HepG2 (cell line): ENCODE measurements around the gene HMCN2. TPM values are rescaled to one million over a fixed set of nuclear protein-coding genes. Genes with fewer than 3 reads are reported as not detected.
"Not testable (repeated sequence)": the region's sequence is repeated elsewhere in the genome, so short reads cannot be mapped to it uniquely, and the experiment has no call there.

Source experiments
- ATAC-seq: fragments of 200-7000 bp; cut with Tn5 transposase; 3 replicates; pipeline ENCODE4 v1.9.1; 2020; ENCODE audit warnings: mild to moderate bottlenecking, moderate library complexity
- BruUV-seq: library from RNA; stranded (reverse); fragments of 400-500 nt; replicated peaks from 2 replicates; lab custom pipeline; 2021; lab: Mats Ljungman, UMichigan
- CTCF ChIA-PET: fragments of 300-600 bp; formaldehyde crosslinking; extraction: SDS; loops from one replicate; lab custom pipeline; 2021; ENCODE audit warnings: low total read pairs, inconsistent platforms, low intra/inter-chr PET ratio; lab: Yijun Ruan, JAX
- POLR2A ChIA-PET: fragments of 350-600 bp; sonication (Branson Sonifier 250); formaldehyde crosslinking; loops from one replicate; lab custom pipeline; 2020; ENCODE audit warnings: antibody characterized with exemption, inconsistent platforms; lab: Yijun Ruan, JAX
- DNase-seq: peaks from one replicate; pipeline ENCODE4 v3.0.0-alpha.2; 2015; ENCODE audit warnings: low spot score
- FAIRE-seq: peaks from 3 replicates; lab custom pipeline; 2011; peaks lifted over from hg19 to GRCh38; lab: Jason Lieb, UNC
- H2AFZ ChIP-seq: one replicate; pipeline ENCODE4 v1.6.1; 2011; ENCODE audit warnings: low read length, inconsistent platforms
- H3K27ac ChIP-seq: fragments of 300-600 bp; 3 replicates; pipeline ENCODE4 v1.8.0; 2011; ENCODE audit warnings: mixed run types, mild to moderate bottlenecking, mixed read lengths, low read length, inconsistent platforms; ENCODE audit not compliant: insufficient read depth; ENCODE audit errors: extremely low read length
- H3K27me3 ChIP-seq, 2 experiments: fragments of 200-600 bp in 1 of 2; 2 replicates in 1 of 2; 3 replicates in 1 of 2; pipeline versions ENCODE4 v1.6.0 to v1.8.0; 2011; ENCODE audit warnings: low read length in 2 of 2, mild to moderate bottlenecking in 2 of 2, moderate library complexity in 2 of 2, inconsistent platforms in 1 of 2; ENCODE audit not compliant: insufficient read depth in 2 of 2, control insufficient read depth in 1 of 2
- H3K36me3 ChIP-seq, 2 experiments: fragments of 200-600 bp in 1 of 2; replicated peaks in 1 of 2; 2 replicates in 1 of 2; 3 replicates in 1 of 2; pipeline versions ENCODE4 v1.5.1 to v1.8.0; 2011; ENCODE audit warnings: low read length in 2 of 2, inconsistent platforms in 1 of 2; ENCODE audit not compliant: insufficient read depth in 2 of 2, control insufficient read depth in 1 of 2
- H3K4me1 ChIP-seq: 2 replicates; pipeline ENCODE4 v1.5.1; 2012; ENCODE audit warnings: low read length, inconsistent platforms; ENCODE audit not compliant: insufficient read depth
- H3K4me2 ChIP-seq: 2 replicates; pipeline ENCODE4 v1.6.0; 2011; ENCODE audit warnings: low read depth, low read length, inconsistent platforms
- H3K4me3 ChIP-seq, 3 experiments: fragments of 200-600 bp in 1 of 3; sonication (generic), shearing (Covaris generic) in 1 of 3; replicated peaks in 1 of 3; 2 replicates each; pipeline ENCODE4 v1.5.1; 2011 to 2016; ENCODE audit warnings: low read length in 3 of 3, inconsistent platforms in 2 of 3, low read depth in 2 of 3, mild to moderate bottlenecking in 2 of 3, control low read depth in 1 of 3, mixed read lengths in 1 of 3; ENCODE audit not compliant: insufficient read depth in 1 of 3
- H3K79me2 ChIP-seq: one replicate; pipeline ENCODE4 v1.6.1; 2011; ENCODE audit warnings: low read length, inconsistent platforms; ENCODE audit not compliant: insufficient read depth
- H3K9ac ChIP-seq: 2 replicates; pipeline ENCODE4 v1.6.0; 2011; ENCODE audit warnings: mild to moderate bottlenecking, low read depth, low read length, inconsistent platforms; ENCODE audit not compliant: insufficient read depth
- H3K9me3 ChIP-seq: 2 replicates; pipeline ENCODE4 v1.5.1; 2012; ENCODE audit warnings: mild to moderate bottlenecking, low read length
- H4K20me1 ChIP-seq: 2 replicates; pipeline ENCODE4 v1.6.0; 2011; ENCODE audit warnings: inconsistent platforms, mild to moderate bottlenecking, low read length, moderate library complexity; ENCODE audit not compliant: insufficient read depth
- HOXA9 ChIP-seq: sonication (generic); formaldehyde crosslinking; IDR thresholded peaks from 2 replicates; pipeline ENCODE4 v1.8.1; 2022; ENCODE audit warnings: missing genetic modification reagents, mild to moderate bottlenecking, moderate library complexity, borderline replicate concordance
- MED13 ChIP-seq: sonication (generic); formaldehyde crosslinking; IDR thresholded peaks from 2 replicates; pipeline ENCODE4 v1.5.0; 2020; ENCODE audit warnings: missing genetic modification reagents
- ZBTB21 ChIP-seq: sonication (generic); formaldehyde crosslinking; IDR thresholded peaks from 2 replicates; pipeline ENCODE4 v1.4.0; 2020; ENCODE audit warnings: missing genetic modification reagents
- ZNF460 ChIP-seq: sonication (generic); formaldehyde crosslinking; IDR thresholded peaks from 2 replicates; pipeline ENCODE4 v1.5.1; 2020; ENCODE audit warnings: missing genetic modification reagents, mild to moderate bottlenecking, borderline replicate concordance
- ZNF558 ChIP-seq: sonication (generic); formaldehyde crosslinking; IDR thresholded peaks from 2 replicates; pipeline ENCODE4 v1.9.0; 2022; ENCODE audit warnings: mild to moderate bottlenecking, missing genetic modification reagents, borderline replicate concordance
- ZXDC ChIP-seq: sonication (generic); formaldehyde crosslinking; IDR thresholded peaks from 2 replicates; pipeline ENCODE4 v1.5.0; 2020; ENCODE audit warnings: mild to moderate bottlenecking, missing genetic modification reagents
- WGBS: methylation state at CpG from one replicate; pipeline ENCODE4 v1.1.6; 2017; ENCODE audit warnings: low lambda C conversion rate; 5-methylcytosine and 5-hydroxymethylcytosine counted together
- in situ Hi-C: cut with HindIII; loops from 2 replicates; pipeline ENCODE4 v1.10.0; 2017; ENCODE audit warnings: low pct_unique_long_range_greater_than_20kb; ENCODE audit not compliant: extremely low pct_ligation_motif_present
- intact Hi-C: fragments of 100-400 bp; cut with micrococcal nuclease; formaldehyde crosslinking; loops from one replicate; pipeline ENCODE4 v1.10.0; 2022; ENCODE audit not compliant: unreplicated experiment
- polyA plus RNA-seq, 8 experiments: library from polyadenylated mRNA; depleted of rRNA in 3 of 8; stranded (reverse) in 7 of 8; unstranded in 1 of 8; fragments of >200 nt; fragmentation: Illumina TruSeq in 4 of 8; extraction: Trizol in 4 of 8; gene quantifications; 2 replicates each; pipeline versions ENCODE4 v1.2.1 to v1.2.3, GENCODE V29; 2011 to 2016; ENCODE audit warnings: low read depth in 4 of 8, missing spikeins in 1 of 8, mixed read lengths in 1 of 8; ENCODE audit not compliant: insufficient read depth in 1 of 8
- total RNA-seq, 5 experiments: library from RNA; depleted of rRNA; stranded (reverse); fragments of >200 nt; fragmentation: Illumina TruSeq; extraction: Trizol; gene quantifications; 2 replicates each; pipeline ENCODE4 v1.2.3, GENCODE V29; 2016; ENCODE audit warnings: low read depth in 1 of 5
- TF ChIP-seq, protein P1 (sequence below): IDR thresholded peaks from 2 replicates; pipeline ENCODE4 v1.6.1; 2016; ENCODE audit warnings: missing compliant biosample characterization, missing genetic modification reagents, borderline replicate concordance

The HMCN2 gene
- total and polyA plus RNA-seq, 2 of the 13 experiments (the other 11 are each of a cell fraction or from before 2014, with no cell fraction given) = 0.09 TPM; not detected in 1

- Histone ChIP-seq H3K36me3 (no peaks in the 10 kb centered on the region), H4K20me1 (no peaks in the 10 kb centered on the region), H3K9me3 (no peaks in the 10 kb centered on the region), H3K4me3 (no peak overlapping the region), H3K9ac (no peak overlapping the region), H2AFZ (no peak overlapping the region), H3K4me2 (no peak overlapping the region), H3K27me3 (no peaks in the 10 kb centered on the region; a peak in 1 of 5 replicates), H3K79me2 (no peaks in the 10 kb centered on the region), H3K27ac (no peak overlapping the region), H3K4me1 (no peaks in the 10 kb centered on the region)
- no peak for DNase-seq
- intact Hi-C loops = no loop called here
- ChIA-PET CTCF (no interaction called here), POLR2A (no interaction called here)
- FAIRE-seq = no peak
- WGBS = 47% methylated on average over 8 of the region's 10 CpGs
- ATAC-seq = no peak
- in situ Hi-C loops = loop anchor here (10.0 kb wide), 1 partner anchor 225 kb away; no protein-coding TSS in a partner anchor
- no peak for TF ChIP-seq ZXDC (CRISPR knock-in tag)
- TF ChIP-seq MED13 (CRISPR knock-in tag) = no peak
- no peak for TF ChIP-seq HOXA9 (CRISPR knock-in tag)
- no peak for TF ChIP-seq ZNF460 (CRISPR knock-in tag)
- TF ChIP-seq ZBTB21 (CRISPR knock-in tag) = no peak
- TF ChIP-seq, protein P1, sequence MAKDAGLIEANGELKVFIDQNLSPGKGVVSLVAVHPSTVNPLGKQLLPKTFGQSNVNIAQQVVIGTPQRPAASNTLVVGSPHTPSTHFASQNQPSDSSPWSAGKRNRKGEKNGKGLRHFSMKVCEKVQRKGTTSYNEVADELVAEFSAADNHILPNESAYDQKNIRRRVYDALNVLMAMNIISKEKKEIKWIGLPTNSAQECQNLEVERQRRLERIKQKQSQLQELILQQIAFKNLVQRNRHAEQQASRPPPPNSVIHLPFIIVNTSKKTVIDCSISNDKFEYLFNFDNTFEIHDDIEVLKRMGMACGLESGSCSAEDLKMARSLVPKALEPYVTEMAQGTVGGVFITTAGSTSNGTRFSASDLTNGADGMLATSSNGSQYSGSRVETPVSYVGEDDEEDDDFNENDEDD (CRISPR knock-in tag) = no peak
- TF ChIP-seq ZNF558 (CRISPR knock-in tag) = no peak
- BruUV-seq = no TSS peak
These were observed 74.5 kb downstream of the HMCN2 start for GRCh38 chr9:130340011-130340410.

DNA sequence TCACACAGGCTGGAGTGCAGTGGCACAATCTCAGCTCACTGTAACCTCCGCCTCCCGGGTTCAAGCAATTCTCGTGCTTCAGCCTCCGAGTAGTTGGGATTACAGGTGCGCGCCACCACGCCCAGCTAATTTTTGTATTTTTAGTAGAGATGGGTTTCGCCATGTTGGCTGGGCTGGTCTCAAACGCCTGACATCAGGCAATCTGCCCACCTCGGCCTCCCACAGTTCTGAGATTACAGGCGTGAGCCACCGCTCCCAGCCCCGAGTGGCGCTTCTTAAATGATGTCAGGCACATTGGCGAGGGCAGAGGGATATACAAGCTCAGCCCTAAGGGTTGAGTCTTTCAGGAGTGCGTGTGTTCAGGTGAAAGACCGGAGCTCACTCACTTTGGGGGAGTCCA is 75.0 kb downstream of the HMCN2 start:
- H3K4me3 ChIP-seq, H3K4me1 ChIP-seq, H3K9me3 ChIP-seq, POLR2A ChIA-PET, H3K79me2 ChIP-seq, BruUV-seq, DNase-seq, ATAC-seq, H3K4me2 ChIP-seq, H2AFZ ChIP-seq, H3K27me3 ChIP-seq, CTCF ChIA-PET, H3K36me3 ChIP-seq, FAIRE-seq, intact Hi-C loops, H3K9ac ChIP-seq, H3K27ac ChIP-seq, H4K20me1 ChIP-seq: not testable (repeated sequence)
- in situ Hi-C loops = loop anchor here (10.0 kb wide), 1 partner anchor 226 kb away; no protein-coding TSS in a partner anchor
- 67% methylated on average over 14 of the region's 17 CpGs for WGBS
